ENCODE measurements around the gene SEMA4D. TPM values are rescaled to one million over a fixed set of nuclear protein-coding genes. Genes with fewer than 3 reads are reported as not detected.

SEMA4D gene
- total and polyA plus RNA-seq, 7 donors = 1.4 to 35.1 (median 4.6) TPM

DNA sequence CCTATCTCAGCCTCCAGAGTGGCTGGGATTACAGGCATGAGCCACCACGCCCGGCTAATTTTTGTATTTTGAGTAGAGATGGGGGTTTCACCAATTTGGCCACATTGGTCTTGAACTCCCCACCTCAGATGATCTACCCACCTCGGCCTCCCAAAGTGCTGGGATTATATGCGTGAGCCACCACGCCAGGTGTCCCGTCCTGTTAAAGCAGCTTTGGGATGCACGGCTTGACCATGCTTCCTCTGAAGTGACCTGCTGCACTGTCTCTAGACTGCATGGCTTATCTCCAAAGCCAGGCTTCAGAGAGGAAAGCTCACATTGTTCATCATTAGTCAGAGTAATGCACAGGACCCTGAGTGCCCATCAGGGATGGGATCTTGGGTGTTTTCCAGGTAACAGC is 45.4 kb downstream of the SEMA4D start:
- intact Hi-C loops (cut with DNase I) = no loop called here
- H3K27me3 ChIP-seq = no peaks in the 10 kb centered on the region
- 96 to 97% methylated on average over 7 of the region's 7 CpGs for WGBS, 2 donors
- no peak overlapping the region for H3K27ac ChIP-seq
- DNase-seq = no peak
- no peak overlapping the region for H3K4me3 ChIP-seq
- TF ChIP-seq EP300 (IDR thresholded peaks at IDR 0.05) (no peak), POLR2A (IDR thresholded peaks at IDR 0.05) (no peak), POLR2AphosphoS5 (IDR thresholded peaks at IDR 0.05) (no peak)
- TF ChIP-seq, protein P1, sequence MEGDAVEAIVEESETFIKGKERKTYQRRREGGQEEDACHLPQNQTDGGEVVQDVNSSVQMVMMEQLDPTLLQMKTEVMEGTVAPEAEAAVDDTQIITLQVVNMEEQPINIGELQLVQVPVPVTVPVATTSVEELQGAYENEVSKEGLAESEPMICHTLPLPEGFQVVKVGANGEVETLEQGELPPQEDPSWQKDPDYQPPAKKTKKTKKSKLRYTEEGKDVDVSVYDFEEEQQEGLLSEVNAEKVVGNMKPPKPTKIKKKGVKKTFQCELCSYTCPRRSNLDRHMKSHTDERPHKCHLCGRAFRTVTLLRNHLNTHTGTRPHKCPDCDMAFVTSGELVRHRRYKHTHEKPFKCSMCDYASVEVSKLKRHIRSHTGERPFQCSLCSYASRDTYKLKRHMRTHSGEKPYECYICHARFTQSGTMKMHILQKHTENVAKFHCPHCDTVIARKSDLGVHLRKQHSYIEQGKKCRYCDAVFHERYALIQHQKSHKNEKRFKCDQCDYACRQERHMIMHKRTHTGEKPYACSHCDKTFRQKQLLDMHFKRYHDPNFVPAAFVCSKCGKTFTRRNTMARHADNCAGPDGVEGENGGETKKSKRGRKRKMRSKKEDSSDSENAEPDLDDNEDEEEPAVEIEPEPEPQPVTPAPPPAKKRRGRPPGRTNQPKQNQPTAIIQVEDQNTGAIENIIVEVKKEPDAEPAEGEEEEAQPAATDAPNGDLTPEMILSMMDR (IDR thresholded peaks at IDR 0.05) = no peak
- H3K36me3 ChIP-seq = peaks cover 0 to 3% (median 0%) of the 10 kb centered on the region in 4 donors
- H3K9me3 ChIP-seq = no peaks in the 10 kb centered on the region
- no peaks in the 10 kb centered on the region for H3K4me1 ChIP-seq

- H3K36me3 ChIP-seq = peaks cover 0 to 3% (median 0%) of the 10 kb centered on the region in 4 donors
- no peak for DNase-seq
- H3K27ac ChIP-seq = no peak overlapping the region
- intact Hi-C loops (cut with DNase I) = no loop called here
- WGBS, 2 donors = 88 to 97% methylated on average over 2 of the region's 2 CpGs
- no peak for TF ChIP-seq POLR2AphosphoS5 (IDR thresholded peaks at IDR 0.05)
- no peaks in the 10 kb centered on the region for H3K9me3 ChIP-seq
- no peaks in the 10 kb centered on the region for H3K4me1 ChIP-seq
- no peaks in the 10 kb centered on the region for H3K27me3 ChIP-seq
- H3K4me3 ChIP-seq = no peak overlapping the region
Measured at GRCh38 chr9:89450213-89450612, 47.7 kb downstream of the SEMA4D start.

GRCh38 chr9:89449261-89449671 is 48.6 kb downstream of the SEMA4D start:
- intact Hi-C loops (cut with DNase I) = no loop called here
- Histone ChIP-seq H3K27me3 (no peaks in the 10 kb centered on the region), H3K9me3 (no peaks in the 10 kb centered on the region), H3K36me3 (peaks cover 0 to 2% (median 0%) of the 10 kb centered on the region in 4 donors), H3K27ac (no peak overlapping the region), H3K4me3 (no peak overlapping the region), H3K4me1 (no peaks in the 10 kb centered on the region)
- WGBS, 2 donors = 81 to 91% methylated on average over 17 of the region's 17 CpGs
- TF ChIP-seq EP300 (IDR thresholded peaks at IDR 0.05) (no peak), POLR2A (IDR thresholded peaks at IDR 0.05) (no peak), POLR2AphosphoS5 (IDR thresholded peaks at IDR 0.05) (no peak)
- TF ChIP-seq, protein P1 (IDR thresholded peaks at IDR 0.05) = no peak
- DNase-seq = no peak

- Histone ChIP-seq H3K4me3 (no peak overlapping the region), H3K9me3 (no peaks in the 10 kb centered on the region), H3K27me3 (no peaks in the 10 kb centered on the region), H3K4me1 (no peaks in the 10 kb centered on the region), H3K36me3 (no peaks in the 10 kb centered on the region), H3K27ac (no peak overlapping the region)
- intact Hi-C loops (cut with DNase I) = no loop called here
- no peak for DNase-seq
- TF ChIP-seq POLR2AphosphoS5 (IDR thresholded peaks at IDR 0.05) (no peak), POLR2A (IDR thresholded peaks at IDR 0.05) (no peak), EP300 (IDR thresholded peaks at IDR 0.05) (no peak)
- TF ChIP-seq, protein P1 (IDR thresholded peaks at IDR 0.05) = no peak
- 77 to 88% methylated on average over 8 of the region's 8 CpGs for WGBS, 2 donors
Measured at GRCh38 chr9:89448821-89449220, 49.1 kb downstream of the SEMA4D start.

- TF ChIP-seq, protein P1 (IDR thresholded peaks at IDR 0.05) = no peak
- no peak for TF ChIP-seq POLR2AphosphoS5 (IDR thresholded peaks at IDR 0.05)
- TF ChIP-seq POLR2A (IDR thresholded peaks at IDR 0.05) = no peak
- TF ChIP-seq EP300 (IDR thresholded peaks at IDR 0.05) = no peak
- no peak for DNase-seq
- Histone ChIP-seq H3K36me3 (no peaks in the 10 kb centered on the region), H3K27ac (peak overlapping the region in 1 of 4 donors; percentile 18), H3K9me3 (no peaks in the 10 kb centered on the region), H3K27me3 (no peaks in the 10 kb centered on the region), H3K4me1 (no peaks in the 10 kb centered on the region), H3K4me3 (no peak overlapping the region)
- 60 to 78% methylated on average over 11 of the region's 11 CpGs for WGBS, 2 donors
- intact Hi-C loops (cut with DNase I) = no loop called here
Measured at GRCh38 chr9:89448381-89448780, 49.5 kb downstream of the SEMA4D start.
